DMS53 (cell line): ENCODE data around the gene RAB40C.
A peak's percentile ranks its signal among the peaks of the same experiment; 100 is the strongest.

Experiments used
- DNase-seq: peaks from one replicate; lab custom pipeline; 2025; lab: John Stamatoyannopoulos, UW

RAB40C gene

GRCh38 chr16:559021-559380 is 30.9 kb upstream of the RAB40C start:
- DNase-seq = no peak

DNA sequence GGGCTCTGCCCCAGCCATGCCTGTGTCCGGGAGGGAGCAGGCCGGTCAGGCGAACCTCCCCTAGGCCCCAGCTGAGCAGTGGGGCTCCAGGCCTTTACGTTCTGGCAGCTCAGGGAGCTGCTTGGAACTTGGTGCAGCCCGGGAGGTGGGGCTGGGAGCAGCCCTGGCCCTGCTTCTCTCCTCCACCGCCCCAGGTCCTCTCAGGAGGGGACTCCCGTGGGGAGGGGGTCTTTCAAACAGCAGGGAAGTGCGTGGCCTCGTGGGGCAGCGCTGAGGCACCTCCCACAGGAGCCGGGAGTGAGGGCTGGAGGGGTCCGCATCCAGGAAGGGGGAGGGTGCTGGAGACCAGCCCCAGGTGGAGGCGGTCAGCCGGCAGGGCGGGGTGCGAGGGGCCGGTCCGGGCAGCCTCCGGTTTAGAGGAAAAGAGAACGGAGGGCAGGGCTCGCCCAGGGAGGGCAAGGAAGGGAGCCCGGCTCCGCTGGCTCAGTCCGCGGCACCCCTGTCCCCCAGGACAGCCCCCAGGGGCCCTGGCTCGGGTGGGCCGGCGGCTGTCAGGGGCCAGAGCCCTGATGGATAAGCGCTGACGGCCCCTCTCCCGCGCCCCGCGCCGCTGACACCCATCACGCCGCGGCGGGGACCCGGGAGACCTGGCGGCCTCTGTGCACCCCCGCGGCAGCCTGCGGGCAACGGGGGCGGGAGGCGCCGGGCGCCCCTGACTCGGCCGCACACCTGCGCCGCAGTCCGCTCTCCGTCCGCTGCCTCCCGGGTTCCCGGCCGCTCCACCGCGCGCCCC is 30.3 kb upstream of the RAB40C start:
- peak; percentile 33 for DNase-seq

DNA sequence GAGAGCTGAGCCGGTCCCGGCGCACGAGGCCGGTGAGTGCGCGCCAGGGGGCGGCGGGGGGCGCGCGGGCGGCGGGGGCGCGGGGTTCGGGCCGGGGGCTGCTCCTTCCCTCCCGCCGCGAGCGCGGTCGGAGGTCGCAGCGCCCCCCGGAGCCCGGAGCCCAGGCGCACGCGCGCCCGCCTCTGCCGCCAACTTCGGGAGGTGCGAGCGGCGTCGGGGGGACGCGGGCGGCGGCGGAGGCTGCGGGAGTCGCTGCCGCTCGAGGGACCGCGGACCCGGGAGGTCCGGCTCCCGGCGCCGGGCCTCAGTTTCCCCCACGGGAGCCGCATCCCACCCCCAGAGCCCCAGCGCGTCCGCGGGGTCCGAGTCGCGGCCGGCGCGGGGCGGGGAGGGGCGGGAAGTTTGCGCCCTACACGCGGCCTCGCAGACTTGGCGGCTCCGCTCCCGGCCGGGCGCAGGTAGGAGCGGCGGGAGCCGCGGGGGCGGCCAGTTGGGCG is 29.6 kb upstream of the RAB40C start, which contains the start of gene PRR35:
Gene PRR35, plus strand, starts transcription at position 191 of the 497 bp plus-strand sequence. CDS start 2,901 bp downstream, outside the sequence.
- DNase-seq = no peak

DNA sequence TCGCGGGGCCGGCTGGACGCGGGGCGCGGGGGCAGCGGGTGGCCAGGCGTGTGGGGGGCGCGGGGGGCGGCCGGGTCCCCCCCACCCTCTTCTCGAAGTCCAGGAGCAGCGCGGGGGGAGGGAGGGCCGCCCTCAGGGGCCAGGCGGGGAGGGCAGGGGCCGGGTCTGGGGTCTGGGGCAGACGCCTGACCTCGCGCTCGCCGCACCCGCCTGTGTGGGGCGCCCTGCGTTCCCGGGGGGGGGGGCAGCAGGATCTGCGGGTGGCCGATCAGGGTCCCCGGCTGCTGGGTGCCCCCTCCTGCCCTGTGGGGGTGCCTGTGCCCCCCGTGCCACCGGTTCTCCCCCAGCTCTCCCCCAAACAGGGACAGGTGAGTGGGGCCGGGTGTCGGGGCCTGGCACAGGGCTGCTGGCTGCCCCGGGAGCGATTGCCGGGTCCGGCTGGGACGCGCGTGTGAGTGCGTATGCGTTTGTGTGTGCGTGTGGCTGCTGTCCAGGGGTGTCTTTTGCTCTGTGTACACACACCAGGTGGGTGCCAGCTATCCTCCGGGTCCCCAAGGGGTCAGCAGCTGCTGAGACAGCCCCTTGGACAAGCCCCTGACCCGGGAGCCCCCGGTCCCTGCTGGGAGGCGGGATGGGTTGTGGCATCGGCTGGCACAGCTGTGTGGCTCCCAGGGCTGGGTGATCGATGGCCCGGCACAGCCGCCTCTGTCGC is 29.0 kb upstream of the RAB40C start:
- DNase-seq = no peak

- DNase-seq = no peak
These were observed 28.5 kb upstream of the RAB40C start for GRCh38 chr16:561413-561794.

GRCh38 chr16:561957-562938 is 27.6 kb upstream of the RAB40C start:
- peak; percentile 42 for DNase-seq

DNA sequence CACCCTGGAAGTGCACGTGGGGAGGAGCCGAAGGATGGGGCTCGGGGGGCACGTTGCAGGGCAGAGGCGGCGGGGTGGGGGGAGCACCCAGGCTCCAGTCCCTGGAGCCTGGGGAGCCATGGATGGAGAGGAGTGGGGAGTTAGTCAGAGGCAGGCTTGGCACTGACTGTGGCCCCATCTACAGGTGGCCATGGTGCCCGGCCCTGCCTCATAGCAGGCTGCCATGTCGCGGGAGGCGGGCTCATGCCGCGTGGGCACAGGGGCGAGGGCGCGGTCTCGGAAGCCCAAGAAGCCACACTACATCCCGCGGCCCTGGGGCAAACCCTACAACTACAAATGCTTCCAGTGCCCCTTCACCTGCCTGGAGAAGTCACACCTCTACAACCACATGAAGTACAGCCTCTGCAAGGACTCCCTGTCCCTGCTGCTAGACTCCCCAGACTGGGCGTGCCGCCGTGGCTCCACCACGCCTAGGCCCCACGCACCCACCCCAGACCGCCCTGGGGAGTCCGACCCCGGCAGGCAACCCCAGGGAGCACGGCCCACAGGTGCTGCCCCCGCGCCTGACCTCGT is 26.7 kb upstream of the RAB40C start:
- DNase-seq = peak; percentile 34

GRCh38 chr16:564690-565418 is 25.0 kb upstream of the RAB40C start:
- no peak for DNase-seq

DNA sequence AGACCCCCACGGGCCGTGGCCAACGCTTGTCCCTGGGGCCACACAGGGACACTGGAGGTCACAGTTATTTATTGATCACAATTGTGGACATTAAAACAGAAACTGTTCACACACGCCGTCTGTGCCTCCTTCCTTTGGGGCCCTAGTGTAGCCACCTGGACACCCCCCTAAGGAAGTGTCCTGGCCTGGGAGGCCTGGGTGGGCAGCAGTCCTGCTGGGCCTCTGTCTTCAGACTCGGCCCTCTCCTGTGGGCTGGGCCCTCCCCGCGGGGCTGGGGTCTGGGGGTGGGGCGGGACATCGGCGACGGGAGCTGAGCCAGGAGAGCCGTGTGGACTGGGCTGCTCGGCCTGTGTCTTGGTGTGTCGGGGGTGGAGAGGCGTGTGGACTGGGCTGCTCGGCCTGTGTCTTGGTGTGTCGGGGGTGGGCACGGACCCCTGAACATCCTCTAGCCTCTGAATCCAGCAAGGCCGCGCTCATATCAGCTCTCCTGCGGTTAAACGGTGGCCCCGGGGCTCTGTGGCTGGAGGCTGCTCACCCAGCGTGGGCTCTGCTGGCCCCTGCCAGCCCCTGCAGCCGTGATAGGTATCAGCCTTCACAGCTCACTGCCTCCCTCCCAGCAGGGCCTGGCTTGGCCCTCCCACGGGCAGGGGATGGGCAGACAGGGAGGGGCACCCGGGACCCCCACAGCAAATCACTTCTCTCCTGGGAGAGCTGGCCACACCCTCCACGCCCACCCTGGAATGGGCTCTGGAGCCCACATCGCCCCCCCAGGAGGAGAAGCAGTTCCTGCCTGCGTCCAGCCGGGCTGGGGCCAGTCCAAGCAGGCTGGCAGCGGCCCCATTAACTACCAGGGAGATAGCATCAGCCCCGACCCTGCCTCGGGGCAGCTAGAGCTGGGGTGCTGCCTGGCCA is 24.2 kb upstream of the RAB40C start:
- DNase-seq = no peak

- DNase-seq = peak; percentile 82
These were observed 23.1 kb upstream of the RAB40C start, which contains the start of gene NHLRC4 for GRCh38 chr16:566475-567372. NHLRC4 (plus strand) TSS chr16:567005; CDS start chr16:568048, 1,043 bp downstream.

DNA sequence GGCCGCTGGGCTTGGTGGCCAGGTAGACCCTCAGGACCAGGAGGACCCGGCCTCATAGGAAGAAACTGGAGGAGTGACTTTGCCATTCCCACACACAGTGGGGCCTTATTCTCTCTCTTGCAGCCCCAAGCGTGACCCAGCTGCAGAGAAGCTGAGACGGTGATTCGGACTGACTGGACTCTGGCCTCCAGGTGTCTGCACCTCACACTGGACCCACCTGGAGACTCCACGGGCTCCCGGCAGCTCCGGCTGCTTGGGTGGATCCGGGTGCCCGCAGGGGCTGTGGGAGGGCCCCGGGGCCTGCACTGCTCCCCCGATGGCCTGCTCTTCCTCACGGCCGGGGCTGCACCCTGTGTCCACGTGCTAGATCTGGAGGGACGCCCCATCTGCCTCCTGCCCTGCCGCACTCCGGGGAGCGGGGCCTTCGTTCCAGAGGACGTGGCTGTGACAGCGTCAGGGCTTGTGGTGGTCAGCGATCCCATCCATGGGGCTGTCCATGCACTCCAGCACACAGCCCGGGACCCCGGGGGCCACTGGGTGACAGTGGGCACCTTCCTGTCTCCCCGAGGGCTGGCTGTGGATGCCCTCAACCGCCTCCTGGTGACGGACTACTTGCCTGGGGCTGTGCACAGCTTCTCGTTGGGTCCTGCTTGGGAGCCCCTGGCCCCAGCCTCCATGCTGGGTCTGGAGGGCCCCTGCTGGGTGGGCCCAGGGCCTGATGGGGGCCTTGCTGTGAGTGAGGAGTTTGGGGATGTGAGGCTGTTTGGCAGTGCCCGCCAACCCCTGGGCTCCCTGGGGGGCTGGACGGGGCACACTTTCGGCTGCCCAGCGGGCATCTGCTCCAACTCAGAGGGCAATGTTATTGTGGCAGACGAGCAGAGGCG is 22.3 kb upstream of the RAB40C start:
- no peak for DNase-seq

GRCh38 chr16:568401-569258 is 21.2 kb upstream of the RAB40C start:
- no peak for DNase-seq

DNA sequence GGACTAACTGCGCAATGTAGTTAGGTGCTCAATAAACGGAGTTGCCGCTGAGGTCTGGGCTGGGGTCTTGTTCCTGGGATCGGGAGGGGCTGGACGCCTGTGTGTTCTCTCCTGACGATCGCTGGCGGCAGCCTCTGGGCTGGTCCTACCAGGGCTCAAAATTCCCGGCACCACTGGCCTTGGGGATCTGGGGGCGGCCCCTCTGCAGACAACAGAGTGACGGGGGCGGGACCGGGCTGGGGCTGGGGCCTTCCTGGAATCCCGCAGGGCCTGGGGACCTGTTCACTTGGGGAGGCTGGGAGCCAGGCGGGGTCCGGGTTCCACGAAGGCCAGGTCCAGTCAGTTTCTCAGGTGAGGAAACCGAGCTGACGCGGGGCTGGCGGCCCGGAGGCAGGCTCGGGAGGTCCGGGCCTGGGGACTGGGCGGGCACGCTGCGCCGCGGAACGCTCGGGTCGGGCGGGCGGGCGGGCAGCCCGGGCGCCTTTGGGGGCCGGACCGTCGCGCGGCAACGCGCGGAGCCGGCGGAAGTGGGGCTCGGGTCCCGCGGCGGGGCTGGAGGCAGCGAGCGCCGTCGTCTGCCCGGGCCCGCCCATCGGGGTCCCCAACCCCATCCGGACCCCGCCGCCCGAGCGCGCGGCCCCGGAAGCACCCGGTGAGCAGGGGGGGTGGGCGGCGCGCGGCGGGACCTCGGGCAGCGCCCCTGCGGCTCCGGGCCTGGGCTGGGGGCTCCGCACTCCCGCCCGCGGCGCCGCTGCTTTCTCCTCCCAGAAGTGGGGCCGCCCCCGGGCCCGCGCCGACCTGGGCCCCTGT is 20.2 kb upstream of the RAB40C start, which contains the start of gene PIGQ:
Gene PIGQ, plus strand, starts transcription at position 524 of the 810 bp plus-strand sequence. CDS start 4,107 bp downstream, outside the sequence.
- DNase-seq = peak; percentile 76

GRCh38 chr16:572865-573650 is 16.8 kb upstream of the RAB40C start:
- DNase-seq = no peak
